Measurements from ENCODE around the gene PCNX2. TPM values are rescaled to one million over a fixed set of nuclear protein-coding genes. Genes with fewer than 3 reads are reported as not detected.
A peak's percentile ranks its signal among the peaks of the same experiment; 100 is the strongest.

PCNX2 gene
- total and polyA plus RNA-seq, 8 donors, result 5.5 to 25.9 (median 8.7) TPM

DNA sequence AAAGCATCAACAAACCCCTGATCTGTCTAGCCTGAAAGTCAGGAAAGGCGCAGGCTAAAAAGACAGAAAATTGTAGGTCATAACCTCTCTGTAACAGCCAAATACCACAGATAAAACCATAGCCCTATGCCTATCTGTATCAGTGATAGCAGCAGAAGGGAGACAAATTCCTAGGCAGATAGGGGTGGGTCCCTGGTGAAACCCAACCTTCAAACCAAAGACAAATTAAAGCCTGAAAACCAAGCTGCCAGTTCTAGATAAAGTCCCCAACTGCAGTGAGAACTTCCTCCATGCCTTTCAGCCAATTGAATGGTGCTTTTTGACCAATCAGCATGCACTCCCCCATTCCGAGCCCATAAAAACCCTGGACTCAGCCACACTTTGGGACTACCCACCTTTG, 229.8 kb downstream of the PCNX2 start:
- TF ChIP-seq, protein P1, sequence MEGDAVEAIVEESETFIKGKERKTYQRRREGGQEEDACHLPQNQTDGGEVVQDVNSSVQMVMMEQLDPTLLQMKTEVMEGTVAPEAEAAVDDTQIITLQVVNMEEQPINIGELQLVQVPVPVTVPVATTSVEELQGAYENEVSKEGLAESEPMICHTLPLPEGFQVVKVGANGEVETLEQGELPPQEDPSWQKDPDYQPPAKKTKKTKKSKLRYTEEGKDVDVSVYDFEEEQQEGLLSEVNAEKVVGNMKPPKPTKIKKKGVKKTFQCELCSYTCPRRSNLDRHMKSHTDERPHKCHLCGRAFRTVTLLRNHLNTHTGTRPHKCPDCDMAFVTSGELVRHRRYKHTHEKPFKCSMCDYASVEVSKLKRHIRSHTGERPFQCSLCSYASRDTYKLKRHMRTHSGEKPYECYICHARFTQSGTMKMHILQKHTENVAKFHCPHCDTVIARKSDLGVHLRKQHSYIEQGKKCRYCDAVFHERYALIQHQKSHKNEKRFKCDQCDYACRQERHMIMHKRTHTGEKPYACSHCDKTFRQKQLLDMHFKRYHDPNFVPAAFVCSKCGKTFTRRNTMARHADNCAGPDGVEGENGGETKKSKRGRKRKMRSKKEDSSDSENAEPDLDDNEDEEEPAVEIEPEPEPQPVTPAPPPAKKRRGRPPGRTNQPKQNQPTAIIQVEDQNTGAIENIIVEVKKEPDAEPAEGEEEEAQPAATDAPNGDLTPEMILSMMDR (IDR thresholded peaks at IDR 0.05), result no peak
- no peak overlapping the region for H3K27ac ChIP-seq
- no peak for FAIRE-seq

DNA sequence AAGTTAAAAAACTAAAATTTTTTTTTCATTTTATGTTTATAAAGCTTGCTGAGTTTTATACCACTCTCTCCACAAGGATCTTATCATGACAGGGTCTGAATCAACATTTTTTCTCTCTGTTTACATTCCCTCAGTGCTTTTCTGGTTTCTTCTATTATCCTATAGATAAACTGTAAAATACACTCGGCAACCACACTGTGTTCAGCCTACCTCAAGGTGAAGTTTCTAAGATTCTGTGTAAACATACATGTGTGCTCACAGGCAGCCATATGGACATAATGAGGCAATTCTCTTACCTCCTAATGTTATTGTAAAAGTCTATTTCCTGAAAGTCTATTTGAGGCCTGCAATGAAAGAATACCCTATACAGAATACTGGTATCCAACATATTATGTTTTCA, 230.5 kb downstream of the PCNX2 start:
- no peak for DNase-seq
- Histone ChIP-seq H3K27me3 (no peaks in the 10 kb centered on the region), H3K4me1 (no peaks in the 10 kb centered on the region), H3K9me3 (no peaks in the 10 kb centered on the region), H3K4me3 (no peak overlapping the region), H3K36me3 (no peaks in the 10 kb centered on the region), H3K27ac (no peak overlapping the region)
- intact Hi-C loops (cut with DNase I), result no loop called here
- no peak for FAIRE-seq
- ATAC-seq, result no peak
- TF ChIP-seq, protein P1 (IDR thresholded peaks at IDR 0.05), result no peak
- WGBS, 2 donors, result 27 to 34% methylated on average over 1 of the region's 1 CpG

More for the DNA sequence above, 229.8 kb downstream of the PCNX2 start:
- intact Hi-C loops (cut with DNase I), result no loop called here
- no peaks in the 10 kb centered on the region for H3K4me1 ChIP-seq
- 95 to 97% methylated on average over 2 of the region's 2 CpGs for WGBS, 2 donors
- no peak overlapping the region for H3K4me3 ChIP-seq
- no peaks in the 10 kb centered on the region for H3K9me3 ChIP-seq
- no peaks in the 10 kb centered on the region for H3K36me3 ChIP-seq
- DNase-seq (no peak), ATAC-seq (no peak)
- H3K27me3 ChIP-seq, result no peaks in the 10 kb centered on the region

GRCh38 chr1:233063462-233063861, 232.1 kb downstream of the PCNX2 start:
- Histone ChIP-seq H3K36me3 (no peaks in the 10 kb centered on the region), H3K9me3 (no peaks in the 10 kb centered on the region), H3K4me1 (no peaks in the 10 kb centered on the region), H3K27me3 (no peaks in the 10 kb centered on the region), H3K4me3 (no peak overlapping the region), H3K27ac (no peak overlapping the region)
- TF ChIP-seq, protein P1 (IDR thresholded peaks at IDR 0.05), result no peak
- DNase-seq, result no peak
- ATAC-seq, result no peak
- FAIRE-seq, result no peak
- intact Hi-C loops (cut with DNase I), result no loop called here

- intact Hi-C loops (cut with DNase I), result no loop called here
- Histone ChIP-seq H3K4me1 (no peaks in the 10 kb centered on the region), H3K36me3 (no peaks in the 10 kb centered on the region), H3K27ac (no peak overlapping the region), H3K27me3 (no peaks in the 10 kb centered on the region), H3K9me3 (no peaks in the 10 kb centered on the region), H3K4me3 (no peak overlapping the region)
- TF ChIP-seq, protein P1 (IDR thresholded peaks at IDR 0.05), result no peak
- no peak for FAIRE-seq
- 71% methylated on average over 5 of the region's 5 CpGs for WGBS, 2 donors
- DNase-seq, result no peak
- ATAC-seq, result peak in 2 of 4 donors; percentile 37 to 52
Measured at GRCh38 chr1:233061265-233061664, 234.3 kb downstream of the PCNX2 start.

- H3K27me3 ChIP-seq, result no peaks in the 10 kb centered on the region
- DNase-seq (no peak), FAIRE-seq (no peak), ATAC-seq (no peak)
- H3K36me3 ChIP-seq, result no peaks in the 10 kb centered on the region
- no peak overlapping the region for H3K4me3 ChIP-seq
- TF ChIP-seq, protein P1 (IDR thresholded peaks at IDR 0.05), result no peak
- no peak overlapping the region for H3K27ac ChIP-seq
- H3K9me3 ChIP-seq, result no peaks in the 10 kb centered on the region
- 90 to 91% methylated on average over 3 of the region's 3 CpGs for WGBS, 2 donors
- no peaks in the 10 kb centered on the region for H3K4me1 ChIP-seq
- intact Hi-C loops (cut with DNase I), result no loop called here
Measured at GRCh38 chr1:233060461-233060994, 235.0 kb downstream of the PCNX2 start.
